Activated T-cell treated with anti-CD3 and anti-CD28 coated beads, Interleukin-2, amount 50 U/mL, for 48 hours (primary cell): ENCODE measurements around the gene ATP6AP2.
A peak's percentile ranks its signal among the peaks of the same experiment; 100 is the strongest.
"Not testable (repeated sequence)": the region's sequence is repeated elsewhere in the genome, so short reads cannot be mapped to it uniquely, and the experiment has no call there.

Experiments used
- DNase-seq, 2 experiments: peaks; one replicate each; pipeline ENCODE4 v3.0.0-alpha.2; 2020

The ATP6AP2 gene

GRCh38 chrX:40580537-40581335 lies at the start of gene ATP6AP2:
Gene ATP6AP2 (plus strand): TSS chrX:40580970. CDS start chrX:40581066, 96 bp downstream.
- peak; percentile 90 to 92 for DNase-seq

- no peak for DNase-seq
These were observed 49.5 kb upstream of the ATP6AP2 start for GRCh38 chrX:40531056-40531826.

- no peak for DNase-seq
These were observed 43.5 kb upstream of the ATP6AP2 start for GRCh38 chrX:40537310-40537709.

GRCh38 chrX:40538406-40538805 lies 42.4 kb upstream of the ATP6AP2 start:
- DNase-seq = no peak

GRCh38 chrX:40539214-40540142 lies 41.3 kb upstream of the ATP6AP2 start:
- DNase-seq = peak; percentile 80

- no peak for DNase-seq
These were observed 38.6 kb upstream of the ATP6AP2 start for GRCh38 chrX:40542208-40542607.

GRCh38 chrX:40542972-40543371 lies 37.8 kb upstream of the ATP6AP2 start:
- DNase-seq = no peak

GRCh38 chrX:40543661-40544328 lies 37.0 kb upstream of the ATP6AP2 start:
- DNase-seq = no peak

GRCh38 chrX:40544343-40545266 lies 36.2 kb upstream of the ATP6AP2 start:
- DNase-seq = no peak

- no peak for DNase-seq
These were observed 33.9 kb upstream of the ATP6AP2 start for GRCh38 chrX:40546870-40547269.

GRCh38 chrX:40550066-40550465 lies 30.7 kb upstream of the ATP6AP2 start:
- no peak for DNase-seq

- no peak for DNase-seq
These were observed 28.0 kb upstream of the ATP6AP2 start for GRCh38 chrX:40552768-40553167.

- no peak for DNase-seq
These were observed 22.2 kb upstream of the ATP6AP2 start for GRCh38 chrX:40558590-40558989.

GRCh38 chrX:40563784-40564183 lies 17.0 kb upstream of the ATP6AP2 start:
- DNase-seq = no peak

- no peak for DNase-seq
These were observed 16.3 kb upstream of the ATP6AP2 start for GRCh38 chrX:40564447-40564846.

GRCh38 chrX:40570346-40571093 lies 10.2 kb upstream of the ATP6AP2 start:
- peak in 1 of 2 experiments; percentile 30 for DNase-seq

GRCh38 chrX:40571164-40571563 lies 9.6 kb upstream of the ATP6AP2 start:
- DNase-seq = peak; percentile 46 to 53

GRCh38 chrX:40571600-40571999 lies 9.2 kb upstream of the ATP6AP2 start:
- DNase-seq = no peak

- DNase-seq = peak; percentile 43 to 54
These were observed 7.0 kb upstream of the ATP6AP2 start for GRCh38 chrX:40573763-40574162.

GRCh38 chrX:40575411-40575810 lies 5.4 kb upstream of the ATP6AP2 start:
- not testable (repeated sequence) for DNase-seq
